ENCODE data around the gene ILKAP.

The ILKAP gene

DNA sequence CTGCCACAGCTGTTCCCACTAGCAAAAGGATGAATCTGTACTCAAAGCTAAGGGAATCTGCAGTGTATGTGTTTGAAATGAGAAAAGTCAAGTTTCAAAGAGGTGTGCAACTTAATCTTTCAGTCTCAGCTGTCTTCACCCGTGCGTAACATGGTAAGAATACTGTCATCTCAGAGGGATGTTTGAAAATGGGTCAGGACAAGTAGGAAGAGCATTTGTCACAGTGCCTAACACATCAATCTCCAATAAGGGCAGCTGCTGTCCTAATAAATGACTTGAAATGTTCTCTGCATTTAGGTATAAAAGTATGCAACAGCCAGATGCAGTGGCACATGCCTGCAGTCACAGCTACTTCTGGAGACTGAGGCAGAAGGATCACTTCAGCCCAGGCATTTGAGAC, 13.1 kb downstream of the ILKAP start:
- H2AFZ ChIP-seq (ENCODE audit: insufficient read depth, low read length, poor library complexity): no peak overlapping the region
- H3K36me3 ChIP-seq (ENCODE audit: control insufficient read depth in 1 of 2, insufficient read depth in 2 of 2, low read length in 2 of 2): peaks cover 34 to 54% of the 10 kb centered on the region in 2 experiments
- H4K12ac ChIP-seq (ENCODE audit: low read depth, low read length): no peak overlapping the region
- H2BK5ac ChIP-seq (ENCODE audit: low read depth, low read length, poor library complexity): no peak overlapping the region
- no peaks in the 10 kb centered on the region for H3K9me3 ChIP-seq (ENCODE audit: insufficient read depth, low read depth, low read length)
- no peak overlapping the region for H4K8ac ChIP-seq (ENCODE audit: low read depth, low read length)
- WGBS (ENCODE audit: extremely low coverage, insufficient coverage, insufficient read length): no CpG with 5 or more reads among the region's 2 CpGs
- no peak for DNase-seq
- no peak overlapping the region for H2BK120ac ChIP-seq (ENCODE audit: insufficient read depth, low read length, poor library complexity)
- H3K4me1 ChIP-seq (ENCODE audit: control insufficient read depth in 1 of 2, insufficient read depth in 2 of 2, low read length in 2 of 2): no peaks in the 10 kb centered on the region
- no peak overlapping the region for H3K4ac ChIP-seq (ENCODE audit: low read depth, low read length)
- H3K4me3 ChIP-seq (ENCODE audit: low read depth, low read length): no peak overlapping the region
- no peaks in the 10 kb centered on the region for H3K79me2 ChIP-seq (ENCODE audit: control insufficient read depth, insufficient read depth, low read length, poor library complexity)
- H3K14ac ChIP-seq (ENCODE audit: low read length): no peak overlapping the region
- H2BK12ac ChIP-seq (ENCODE audit: low read length): no peak overlapping the region
- no peak overlapping the region for H3K23ac ChIP-seq (ENCODE audit: low read length)
- H2AK5ac ChIP-seq (ENCODE audit: low read length): no peak overlapping the region
- no peak overlapping the region for H3K18ac ChIP-seq (ENCODE audit: low read length)
- H3K27me3 ChIP-seq (ENCODE audit: insufficient read depth, low read length): no peaks in the 10 kb centered on the region
- H4K91ac ChIP-seq (ENCODE audit: low read depth, low read length): no peak overlapping the region
- no peak overlapping the region for H3K27ac ChIP-seq (ENCODE audit: low read depth, low read length)
- no peak overlapping the region for H3K4me2 ChIP-seq (ENCODE audit: low read length)
- no peaks in the 10 kb centered on the region for H3K79me1 ChIP-seq (ENCODE audit: low read length)
- H3K9ac ChIP-seq (ENCODE audit: low read length): no peak overlapping the region

DNA sequence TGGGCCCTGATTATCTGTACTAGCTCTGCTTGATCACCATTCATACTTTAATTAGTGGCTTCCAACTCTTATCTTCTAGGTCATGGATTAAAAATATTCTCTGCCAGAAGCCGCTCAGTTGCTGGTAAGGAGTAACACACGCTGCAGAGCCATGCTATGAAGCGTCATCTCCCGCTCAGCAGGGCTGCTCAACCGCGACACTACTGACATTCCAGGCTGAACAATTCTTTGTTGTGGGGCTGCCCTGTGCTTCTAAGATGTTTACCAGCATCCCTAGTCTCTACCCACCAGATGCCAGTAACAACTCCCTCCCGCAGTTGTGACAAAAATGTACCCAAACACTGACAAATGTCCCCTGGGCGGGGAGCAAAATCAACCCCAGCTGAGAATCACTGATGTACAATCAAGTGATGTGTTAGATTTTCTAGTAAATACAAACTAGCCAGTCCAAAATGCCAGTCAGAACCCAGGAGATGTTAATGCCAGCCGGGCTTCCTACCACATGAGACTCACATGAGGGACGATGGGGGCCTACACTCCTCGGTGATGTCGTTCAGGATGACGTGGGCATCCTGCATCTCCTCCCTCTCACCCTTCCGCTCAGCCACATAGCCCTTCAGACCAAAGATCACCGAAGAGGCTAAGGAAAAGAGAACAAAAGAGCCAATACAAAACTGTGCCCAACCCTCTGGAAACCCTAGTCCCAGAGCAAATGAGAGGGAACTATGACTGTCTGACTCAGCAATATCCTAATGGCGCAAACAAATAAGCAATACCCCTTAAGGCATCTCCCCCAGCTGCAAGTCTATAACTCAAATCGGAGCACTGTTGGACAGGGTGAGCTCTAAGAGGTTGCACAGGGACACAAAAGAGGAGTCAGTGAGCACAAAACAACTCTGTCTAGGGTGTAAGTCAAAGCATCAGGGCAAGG, 15.6 kb downstream of the ILKAP start:
- Histone ChIP-seq H3K4ac (ENCODE audit: low read depth, low read length) (no peak overlapping the region), H3K9ac (ENCODE audit: low read length) (no peak overlapping the region), H3K4me3 (ENCODE audit: low read depth, low read length) (no peak overlapping the region), H3K4me2 (ENCODE audit: low read length) (no peak overlapping the region), H4K8ac (ENCODE audit: low read depth, low read length) (no peak overlapping the region), H3K4me1 (ENCODE audit: control insufficient read depth in 1 of 2, insufficient read depth in 2 of 2, low read length in 2 of 2) (no peaks in the 10 kb centered on the region), H3K9me3 (ENCODE audit: insufficient read depth, low read depth, low read length) (no peaks in the 10 kb centered on the region), H3K14ac (ENCODE audit: low read length) (no peak overlapping the region), H3K79me1 (ENCODE audit: low read length) (no peaks in the 10 kb centered on the region), H2AK5ac (ENCODE audit: low read length) (no peak overlapping the region), H2BK120ac (ENCODE audit: insufficient read depth, low read length, poor library complexity) (no peak overlapping the region), H4K12ac (ENCODE audit: low read depth, low read length) (no peak overlapping the region), H3K79me2 (ENCODE audit: control insufficient read depth, insufficient read depth, low read length, poor library complexity) (no peaks in the 10 kb centered on the region), H2BK5ac (ENCODE audit: low read depth, low read length, poor library complexity) (no peak overlapping the region), H3K18ac (ENCODE audit: low read length) (no peak overlapping the region), H2BK12ac (ENCODE audit: low read length) (no peak overlapping the region), H2AFZ (ENCODE audit: insufficient read depth, low read length, poor library complexity) (no peak overlapping the region), H3K36me3 (ENCODE audit: control insufficient read depth in 1 of 2, insufficient read depth in 2 of 2, low read length in 2 of 2) (peaks cover 45 to 62% of the 10 kb centered on the region in 2 experiments), H3K27ac (ENCODE audit: low read depth, low read length) (no peak overlapping the region), H3K27me3 (ENCODE audit: insufficient read depth, low read length) (no peaks in the 10 kb centered on the region), H3K23ac (ENCODE audit: low read length) (no peak overlapping the region), H4K91ac (ENCODE audit: low read depth, low read length) (no peak overlapping the region)
- DNase-seq: no peak
- WGBS (ENCODE audit: extremely low coverage, insufficient coverage, insufficient read length): no CpG with 5 or more reads among the region's 17 CpGs

DNA sequence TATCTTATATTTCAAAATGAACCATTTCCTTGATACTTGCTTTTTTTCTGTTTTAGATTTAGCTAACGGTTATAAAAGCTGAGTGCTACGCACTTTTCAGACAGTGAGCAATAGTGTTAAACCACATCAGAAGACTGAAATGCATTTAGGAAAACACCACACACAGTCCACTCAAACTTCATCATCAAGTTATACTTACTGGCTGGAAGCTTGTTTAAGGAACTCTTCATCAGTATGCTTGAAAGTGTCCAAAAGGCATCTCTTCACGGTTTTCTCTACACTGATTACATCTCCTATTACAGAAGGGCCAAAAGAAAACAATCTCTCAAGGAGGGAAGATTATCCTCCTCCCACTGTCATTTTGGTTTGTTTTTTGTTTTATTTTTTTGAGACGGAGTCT, 19.7 kb downstream of the ILKAP start:
- H3K4me1 ChIP-seq (ENCODE audit: control insufficient read depth in 1 of 2, insufficient read depth in 2 of 2, low read length in 2 of 2): no peaks in the 10 kb centered on the region
- H3K27me3 ChIP-seq (ENCODE audit: insufficient read depth, low read length): no peaks in the 10 kb centered on the region
- H4K12ac ChIP-seq (ENCODE audit: low read depth, low read length): no peak overlapping the region
- H4K91ac ChIP-seq (ENCODE audit: low read depth, low read length): no peak overlapping the region
- no peaks in the 10 kb centered on the region for H3K79me1 ChIP-seq (ENCODE audit: low read length)
- no peak overlapping the region for H3K4ac ChIP-seq (ENCODE audit: low read depth, low read length)
- H3K79me2 ChIP-seq (ENCODE audit: control insufficient read depth, insufficient read depth, low read length, poor library complexity): no peaks in the 10 kb centered on the region
- H2BK12ac ChIP-seq (ENCODE audit: low read length): no peak overlapping the region
- no peak overlapping the region for H3K4me3 ChIP-seq (ENCODE audit: low read depth, low read length)
- H2BK5ac ChIP-seq (ENCODE audit: low read depth, low read length, poor library complexity): no peak overlapping the region
- no peak overlapping the region for H3K18ac ChIP-seq (ENCODE audit: low read length)
- no peak overlapping the region for H3K23ac ChIP-seq (ENCODE audit: low read length)
- no CpG with 5 or more reads among the region's 4 CpGs for WGBS (ENCODE audit: extremely low coverage, insufficient coverage, insufficient read length)
- H3K14ac ChIP-seq (ENCODE audit: low read length): no peak overlapping the region
- no peak overlapping the region for H3K27ac ChIP-seq (ENCODE audit: low read depth, low read length)
- no peak for DNase-seq
- H3K36me3 ChIP-seq (ENCODE audit: control insufficient read depth in 1 of 2, insufficient read depth in 2 of 2, low read length in 2 of 2): peaks cover 49 to 68% of the 10 kb centered on the region in 2 experiments
- H3K4me2 ChIP-seq (ENCODE audit: low read length): no peak overlapping the region
- no peak overlapping the region for H2AFZ ChIP-seq (ENCODE audit: insufficient read depth, low read length, poor library complexity)
- H3K9ac ChIP-seq (ENCODE audit: low read length): no peak overlapping the region
- no peak overlapping the region for H2BK120ac ChIP-seq (ENCODE audit: insufficient read depth, low read length, poor library complexity)
- no peak overlapping the region for H4K8ac ChIP-seq (ENCODE audit: low read depth, low read length)
- H2AK5ac ChIP-seq (ENCODE audit: low read length): no peak overlapping the region
- no peaks in the 10 kb centered on the region for H3K9me3 ChIP-seq (ENCODE audit: insufficient read depth, low read depth, low read length)

DNA sequence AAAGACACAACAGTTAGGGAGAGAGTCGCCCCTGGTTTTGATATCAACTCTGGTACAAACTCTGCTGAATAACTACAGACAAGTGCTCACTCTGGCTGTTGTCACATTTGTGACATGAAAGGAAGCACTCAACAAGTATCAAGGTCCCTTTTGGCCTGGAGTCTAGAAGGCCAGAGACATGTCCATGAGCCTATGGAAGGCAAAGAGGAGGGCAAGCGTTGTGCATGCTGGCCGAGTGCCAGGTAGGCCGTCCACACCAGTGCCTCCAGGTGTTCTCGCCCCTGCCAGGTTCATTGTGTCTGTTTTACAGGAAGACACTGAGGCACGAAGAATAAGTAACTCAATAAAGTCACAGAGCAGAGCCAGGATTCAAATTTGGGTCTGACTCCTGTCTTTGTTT, 21.1 kb downstream of the ILKAP start:
- H3K4me2 ChIP-seq (ENCODE audit: low read length): no peak overlapping the region
- H3K9me3 ChIP-seq (ENCODE audit: insufficient read depth, low read depth, low read length): no peaks in the 10 kb centered on the region
- no peak overlapping the region for H3K27ac ChIP-seq (ENCODE audit: low read depth, low read length)
- WGBS (ENCODE audit: extremely low coverage, insufficient coverage, insufficient read length): no CpG with 5 or more reads among the region's 6 CpGs
- peaks cover 44 to 63% of the 10 kb centered on the region in 2 experiments for H3K36me3 ChIP-seq (ENCODE audit: control insufficient read depth in 1 of 2, insufficient read depth in 2 of 2, low read length in 2 of 2)
- H2AK5ac ChIP-seq (ENCODE audit: low read length): no peak overlapping the region
- no peaks in the 10 kb centered on the region for H3K4me1 ChIP-seq (ENCODE audit: control insufficient read depth in 1 of 2, insufficient read depth in 2 of 2, low read length in 2 of 2)
- H3K14ac ChIP-seq (ENCODE audit: low read length): no peak overlapping the region
- H4K8ac ChIP-seq (ENCODE audit: low read depth, low read length): no peak overlapping the region
- H3K79me2 ChIP-seq (ENCODE audit: control insufficient read depth, insufficient read depth, low read length, poor library complexity): no peaks in the 10 kb centered on the region
- no peak overlapping the region for H3K23ac ChIP-seq (ENCODE audit: low read length)
- no peak overlapping the region for H4K91ac ChIP-seq (ENCODE audit: low read depth, low read length)
- H3K18ac ChIP-seq (ENCODE audit: low read length): no peak overlapping the region
- no peaks in the 10 kb centered on the region for H3K79me1 ChIP-seq (ENCODE audit: low read length)
- H4K12ac ChIP-seq (ENCODE audit: low read depth, low read length): no peak overlapping the region
- H3K27me3 ChIP-seq (ENCODE audit: insufficient read depth, low read length): no peaks in the 10 kb centered on the region
- H3K4me3 ChIP-seq (ENCODE audit: low read depth, low read length): no peak overlapping the region
- H3K4ac ChIP-seq (ENCODE audit: low read depth, low read length): no peak overlapping the region
- H2BK5ac ChIP-seq (ENCODE audit: low read depth, low read length, poor library complexity): no peak overlapping the region
- H2BK120ac ChIP-seq (ENCODE audit: insufficient read depth, low read length, poor library complexity): no peak overlapping the region
- H3K9ac ChIP-seq (ENCODE audit: low read length): no peak overlapping the region
- no peak overlapping the region for H2AFZ ChIP-seq (ENCODE audit: insufficient read depth, low read length, poor library complexity)
- no peak overlapping the region for H2BK12ac ChIP-seq (ENCODE audit: low read length)
- DNase-seq: no peak

Data from trophoblast cell (in vitro differentiated cells and primary cell).